HG02763 (cell line): ENCODE measurements around the gene BFSP1.

Source experiments
- ATAC-seq: cut with Tn5 transposase; IDR thresholded peaks from one replicate; pipeline ENCODE4 v1.9.1; 2021; ENCODE audit warnings: mild to moderate bottlenecking, moderate library complexity; ENCODE audit not compliant: unreplicated experiment

BFSP1 gene

GRCh38 chr20:17558154-17558940 lies 27.2 kb upstream of the BFSP1 start:
- no peak for ATAC-seq

GRCh38 chr20:17557675-17558006 lies 26.5 kb upstream of the BFSP1 start:
- ATAC-seq: no peak

- ATAC-seq: no peak
Observed at GRCh38 chr20:17556837-17557674, 25.9 kb upstream of the BFSP1 start.

GRCh38 chr20:17555106-17555505 lies 23.9 kb upstream of the BFSP1 start:
- no peak for ATAC-seq

GRCh38 chr20:17549131-17549530 lies 18.0 kb upstream of the BFSP1 start:
- no peak for ATAC-seq

DNA sequence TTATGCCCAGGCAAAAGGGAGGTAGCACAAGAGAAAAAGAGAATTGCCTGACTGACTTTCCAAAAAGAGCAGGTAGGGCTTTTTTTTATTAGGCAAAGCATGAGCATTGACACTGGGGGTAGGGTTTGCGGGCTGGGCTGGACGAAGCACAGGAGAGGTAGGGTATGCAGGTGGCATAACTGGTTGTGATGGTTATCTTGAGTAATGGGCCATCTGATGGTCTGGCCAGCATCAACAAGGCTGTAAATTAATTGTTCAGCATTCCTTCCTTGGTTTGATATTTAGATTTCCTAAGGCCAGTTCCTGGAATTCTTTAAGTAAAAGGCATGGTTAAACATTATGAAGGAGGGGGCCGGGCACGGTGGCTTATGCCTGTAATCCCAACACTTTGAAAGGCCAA lies 13.9 kb upstream of the BFSP1 start:
- ATAC-seq: no peak

- no peak for ATAC-seq
Observed at GRCh38 chr20:17543531-17544131, 12.5 kb upstream of the BFSP1 start.

DNA sequence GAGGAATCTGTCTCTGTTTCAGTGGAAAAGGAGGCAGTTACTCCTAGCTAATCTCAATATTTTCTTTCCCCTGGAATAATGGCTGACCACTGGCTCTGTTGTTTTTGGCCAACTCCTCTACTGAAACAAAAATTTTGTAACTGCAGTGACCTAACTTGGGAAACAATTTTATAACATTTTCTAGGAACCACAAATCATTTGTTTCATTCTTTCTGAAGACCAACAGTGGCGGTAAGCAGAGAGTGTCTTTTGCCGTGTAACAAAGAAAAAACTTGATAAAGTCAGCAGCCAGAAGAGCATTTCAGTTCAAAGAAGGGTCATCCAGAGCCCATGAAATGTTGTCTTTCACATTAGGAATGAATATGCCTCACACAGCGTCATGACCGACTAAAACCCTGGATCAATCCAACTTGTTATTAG lies 11.8 kb upstream of the BFSP1 start:
- ATAC-seq: no peak

GRCh38 chr20:17542481-17542880 lies 11.3 kb upstream of the BFSP1 start:
- no peak for ATAC-seq

DNA sequence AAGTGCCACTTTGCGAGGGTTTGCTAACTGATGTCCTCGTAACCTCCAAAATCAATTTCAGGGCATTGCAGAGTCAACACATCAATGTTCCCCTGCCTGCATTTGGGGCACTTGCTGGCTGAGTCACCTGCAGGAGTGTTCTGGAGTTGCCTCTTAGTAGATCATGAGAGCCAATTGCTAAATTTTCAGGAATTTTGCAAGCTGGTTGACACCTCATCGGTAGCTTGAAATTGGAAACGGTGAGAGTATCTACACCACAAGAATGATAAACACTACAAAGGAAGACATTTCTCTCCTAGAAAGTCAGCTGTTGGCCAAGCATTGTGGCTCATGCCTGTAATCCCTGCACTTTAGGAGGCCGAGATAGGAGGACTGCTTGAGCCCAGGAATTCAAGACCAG lies 10.8 kb upstream of the BFSP1 start:
- ATAC-seq: no peak

DNA sequence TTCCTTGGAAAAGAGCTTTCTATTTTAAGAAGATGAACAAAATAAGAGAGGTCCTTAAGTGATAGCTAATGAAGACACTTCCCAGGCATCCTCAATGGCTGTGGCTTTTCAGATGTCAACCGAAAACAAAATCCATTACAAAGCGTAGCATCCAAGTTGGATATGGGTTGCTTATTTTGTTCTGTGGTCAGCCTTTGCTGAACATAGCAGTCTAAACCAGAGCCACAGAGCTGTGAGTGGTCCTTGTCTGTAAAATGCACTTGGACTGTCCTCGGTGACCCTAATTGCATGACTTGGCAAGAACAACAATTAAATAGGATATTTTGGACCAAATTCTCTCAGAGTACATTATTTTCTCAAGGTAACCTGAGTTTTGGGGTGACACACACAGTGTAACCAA lies 10.4 kb upstream of the BFSP1 start:
- ATAC-seq: no peak

GRCh38 chr20:17538517-17539170 lies 7.5 kb upstream of the BFSP1 start:
- no peak for ATAC-seq

- no peak for ATAC-seq
Observed at GRCh38 chr20:17537959-17538358, 6.8 kb upstream of the BFSP1 start.

- ATAC-seq: no peak
Observed at GRCh38 chr20:17536944-17537444, 5.8 kb upstream of the BFSP1 start.

DNA sequence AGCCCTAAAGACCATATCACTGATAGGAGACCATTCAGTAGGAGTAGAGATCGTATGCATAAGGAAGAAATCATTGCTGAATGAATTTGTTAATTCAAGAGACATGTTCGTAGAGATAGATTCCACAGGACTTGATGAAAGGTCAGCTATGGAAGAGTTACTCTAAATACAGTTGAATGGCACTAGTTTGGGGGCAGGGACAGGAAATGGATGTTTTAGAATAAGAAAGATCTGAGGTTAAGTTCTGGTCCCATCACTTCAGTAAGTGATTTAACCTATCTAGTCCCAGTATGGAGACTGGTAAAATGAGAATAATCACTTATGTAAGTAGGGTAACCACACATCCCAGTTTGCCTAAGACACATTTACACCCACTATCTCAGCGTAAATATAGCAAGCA lies 2.9 kb upstream of the BFSP1 start:
- ATAC-seq: no peak

DNA sequence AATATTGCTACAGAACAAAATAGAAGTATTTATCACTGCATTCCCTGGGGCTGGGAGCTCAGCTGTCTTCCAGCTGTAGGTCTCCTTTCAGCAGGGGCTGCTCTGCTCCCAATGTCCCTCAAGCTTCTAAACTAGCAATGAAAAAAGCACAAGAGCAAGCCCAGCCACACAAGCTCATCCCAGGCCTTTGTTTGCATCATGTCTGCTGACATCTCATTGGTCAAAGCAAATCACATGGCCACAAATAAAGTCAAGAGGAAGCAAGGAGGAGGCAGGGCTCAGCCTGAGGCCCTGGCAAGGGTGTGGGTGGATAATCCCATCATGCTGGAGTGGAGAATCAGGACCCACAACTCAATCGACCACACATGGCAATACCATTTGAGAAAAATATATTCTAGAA lies 2.2 kb upstream of the BFSP1 start:
- ATAC-seq: no peak

DNA sequence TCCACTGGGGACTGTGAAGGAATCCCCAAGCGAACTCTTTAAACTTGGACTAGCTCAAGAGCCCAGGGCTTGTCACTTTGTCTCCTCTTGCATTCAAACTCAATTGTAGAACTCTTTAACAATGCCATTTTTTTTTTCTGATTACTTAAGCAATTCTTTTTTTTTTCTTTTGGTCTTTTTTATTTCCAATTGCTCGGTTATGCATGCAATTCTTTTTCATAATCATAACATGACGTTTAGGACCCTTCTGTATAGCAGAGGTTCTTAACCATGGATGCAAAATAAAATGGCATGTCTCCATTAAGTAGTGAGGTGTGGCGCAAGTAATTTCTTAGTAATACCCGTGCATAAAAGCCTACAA lies 466 bp upstream of the BFSP1 start:
- no peak for ATAC-seq

- ATAC-seq: no peak
Observed at GRCh38 chr20:17530153-17530552, 1.0 kb downstream of the BFSP1 start.

- ATAC-seq: no peak
Observed at GRCh38 chr20:17529586-17529985, 1.6 kb downstream of the BFSP1 start.

GRCh38 chr20:17525650-17526049 lies 5.5 kb downstream of the BFSP1 start:
- ATAC-seq: peak; percentile 44

GRCh38 chr20:17525132-17525531 lies 6.0 kb downstream of the BFSP1 start:
- no peak for ATAC-seq
